ENCODE results near the gene ERV3-1. TPM values are rescaled to one million over a fixed set of nuclear protein-coding genes. Genes with fewer than 3 reads are reported as not detected.
A peak's percentile ranks its signal among the peaks of the same experiment; 100 is the strongest.
"Not testable (repeated sequence)": the region's sequence is repeated elsewhere in the genome, so short reads cannot be mapped to it uniquely, and the experiment has no call there.

Gene ERV3-1
- total RNA-seq: 10 to 100 TPM; 12.5 to 14.8 TPM

GRCh38 chr7:65006094-65006992, at the start of gene ERV3-1:
Gene ERV3-1, minus strand, starts transcription at chr7:65006687. Its CDS starts 13,661 bp downstream, at chr7:64993026.
- ChIA-PET POLR2A (interaction anchor here (0.6 to 2.7 kb wide), 13 partner anchors 23 to 693 kb away, joined by 3 to 21 read pairs (median 6); partner anchors contain the start of genes ZNF107, ZNF138, ZNF273 and ZNF680), CTCF (interaction anchor here (0.9 to 1.2 kb wide), 2 partner anchors 118 to 301 kb away, joined by 3 to 5 read pairs; no protein-coding TSS in a partner anchor)
- Mint-ChIP-seq H3K4me3 (peak within 1 kb of the TSS; percentile 93), H3K27ac (peak within 1 kb of the TSS; percentile 93), H3K9me3 (ENCODE audit: insufficient read depth) (peaks cover 30% of the 10 kb centered on the region), H3K27me3 (ENCODE audit: low read depth) (no peaks in the 10 kb centered on the region), H3K36me3 (ENCODE audit: low read depth) (peaks cover 50% of the 10 kb centered on the region), H3K4me1 (ENCODE audit: low read depth) (peaks cover 27% of the 10 kb centered on the region)
- DNase-seq (peak; percentile 97), ATAC-seq (peak; percentile 100)

- DNase-seq; H3K4me1 Mint-ChIP-seq (ENCODE audit: low read depth); H3K27ac Mint-ChIP-seq; H3K4me3 Mint-ChIP-seq; ATAC-seq; CTCF ChIA-PET; H3K27me3 Mint-ChIP-seq (ENCODE audit: low read depth); POLR2A ChIA-PET; H3K9me3 Mint-ChIP-seq (ENCODE audit: insufficient read depth): not testable (repeated sequence)
- peaks cover 38% of the 10 kb centered on the region for H3K36me3 Mint-ChIP-seq (ENCODE audit: low read depth)
These were observed 49.3 kb upstream of the ERV3-1 start for GRCh38 chr7:65055786-65056185.

GRCh38 chr7:65054466-65054994, 48.0 kb upstream of the ERV3-1 start:
- DNase-seq; H3K27ac Mint-ChIP-seq; ATAC-seq; POLR2A ChIA-PET; H3K4me1 Mint-ChIP-seq (ENCODE audit: low read depth); CTCF ChIA-PET; H3K4me3 Mint-ChIP-seq; H3K27me3 Mint-ChIP-seq (ENCODE audit: low read depth): not testable (repeated sequence)
- H3K36me3 Mint-ChIP-seq (ENCODE audit: low read depth): peaks cover 41% of the 10 kb centered on the region
- peaks cover 11% of the 10 kb centered on the region for H3K9me3 Mint-ChIP-seq (ENCODE audit: insufficient read depth)

- H3K27ac Mint-ChIP-seq; DNase-seq; H3K4me3 Mint-ChIP-seq; H3K4me1 Mint-ChIP-seq (ENCODE audit: low read depth); ATAC-seq; H3K27me3 Mint-ChIP-seq (ENCODE audit: low read depth); POLR2A ChIA-PET; CTCF ChIA-PET: not testable (repeated sequence)
- H3K9me3 Mint-ChIP-seq (ENCODE audit: insufficient read depth): peaks cover 11% of the 10 kb centered on the region
- H3K36me3 Mint-ChIP-seq (ENCODE audit: low read depth): peaks cover 30% of the 10 kb centered on the region
These were observed 45.2 kb upstream of the ERV3-1 start for GRCh38 chr7:65051654-65052053.

GRCh38 chr7:65051139-65051538, 44.7 kb upstream of the ERV3-1 start:
- DNase-seq; H3K27ac Mint-ChIP-seq; H3K27me3 Mint-ChIP-seq (ENCODE audit: low read depth); POLR2A ChIA-PET; CTCF ChIA-PET; H3K4me1 Mint-ChIP-seq (ENCODE audit: low read depth); H3K4me3 Mint-ChIP-seq; ATAC-seq: not testable (repeated sequence)
- peaks cover 11% of the 10 kb centered on the region for H3K9me3 Mint-ChIP-seq (ENCODE audit: insufficient read depth)
- peaks cover 26% of the 10 kb centered on the region for H3K36me3 Mint-ChIP-seq (ENCODE audit: low read depth)

- ATAC-seq; H3K27me3 Mint-ChIP-seq (ENCODE audit: low read depth); H3K4me1 Mint-ChIP-seq (ENCODE audit: low read depth); POLR2A ChIA-PET; DNase-seq; H3K4me3 Mint-ChIP-seq; CTCF ChIA-PET; H3K9me3 Mint-ChIP-seq (ENCODE audit: insufficient read depth); H3K27ac Mint-ChIP-seq: not testable (repeated sequence)
- peaks cover 20% of the 10 kb centered on the region for H3K36me3 Mint-ChIP-seq (ENCODE audit: low read depth)
These were observed 39.8 kb upstream of the ERV3-1 start for GRCh38 chr7:65046329-65046728.

GRCh38 chr7:65045589-65045988, 39.1 kb upstream of the ERV3-1 start:
- H3K27me3 Mint-ChIP-seq (ENCODE audit: low read depth); ATAC-seq; DNase-seq; H3K4me1 Mint-ChIP-seq (ENCODE audit: low read depth); POLR2A ChIA-PET; CTCF ChIA-PET; H3K4me3 Mint-ChIP-seq; H3K27ac Mint-ChIP-seq; H3K9me3 Mint-ChIP-seq (ENCODE audit: insufficient read depth): not testable (repeated sequence)
- H3K36me3 Mint-ChIP-seq (ENCODE audit: low read depth): peaks cover 14% of the 10 kb centered on the region

GRCh38 chr7:65038767-65039166, 32.3 kb upstream of the ERV3-1 start:
- DNase-seq: peak; percentile 33
- H3K27me3 Mint-ChIP-seq (ENCODE audit: low read depth); CTCF ChIA-PET; H3K36me3 Mint-ChIP-seq (ENCODE audit: low read depth); H3K9me3 Mint-ChIP-seq (ENCODE audit: insufficient read depth): not testable (repeated sequence)
- H3K4me1 Mint-ChIP-seq (ENCODE audit: low read depth): peaks cover 17% of the 10 kb centered on the region
- POLR2A ChIA-PET: interaction anchor here (1.1 to 2.5 kb wide), 3 partner anchors 32 to 335 kb away, joined by 3 to 20 read pairs (median 4); partner anchors contain the start of genes ERV3-1, ZNF273 and ZNF92
- peak overlapping the region; percentile 80 for H3K4me3 Mint-ChIP-seq
- peak; percentile 28 for ATAC-seq
- peak overlapping the region; percentile 77 for H3K27ac Mint-ChIP-seq

- Mint-ChIP-seq H3K27ac (peak overlapping the region; percentile 87), H3K4me3 (peak overlapping the region; percentile 71), H3K27me3 (ENCODE audit: low read depth) (no peaks in the 10 kb centered on the region), H3K36me3 (ENCODE audit: low read depth) (peaks cover 6% of the 10 kb centered on the region), H3K9me3 (ENCODE audit: insufficient read depth) (no peaks in the 10 kb centered on the region), H3K4me1 (ENCODE audit: low read depth) (peaks cover 17% of the 10 kb centered on the region)
- DNase-seq (peak; percentile 92), ATAC-seq (peak; percentile 91)
- ChIA-PET POLR2A (interaction anchor here (0.7 to 2.5 kb wide), 6 partner anchors 32 to 694 kb away, joined by 3 to 20 read pairs (median 4); partner anchors contain the start of genes ERV3-1, ZNF273 and ZNF92), CTCF (no interaction called here)
These were observed 31.5 kb upstream of the ERV3-1 start for GRCh38 chr7:65037740-65038688.

- ATAC-seq; H3K27me3 Mint-ChIP-seq (ENCODE audit: low read depth); H3K27ac Mint-ChIP-seq; DNase-seq; H3K36me3 Mint-ChIP-seq (ENCODE audit: low read depth); H3K4me3 Mint-ChIP-seq; H3K9me3 Mint-ChIP-seq (ENCODE audit: insufficient read depth); CTCF ChIA-PET: not testable (repeated sequence)
- H3K4me1 Mint-ChIP-seq (ENCODE audit: low read depth): peaks cover 17% of the 10 kb centered on the region
- POLR2A ChIA-PET: interaction anchor here (2.5 kb wide), 1 partner anchor 30 kb away, joined by 20 read pairs; the partner anchor contains the start of gene ERV3-1
These were observed 30.0 kb upstream of the ERV3-1 start for GRCh38 chr7:65036526-65036925.

GRCh38 chr7:65035469-65035868, 29.0 kb upstream of the ERV3-1 start:
- peaks cover 17% of the 10 kb centered on the region for H3K4me1 Mint-ChIP-seq (ENCODE audit: low read depth)
- H3K36me3 Mint-ChIP-seq (ENCODE audit: low read depth); H3K27ac Mint-ChIP-seq; CTCF ChIA-PET; DNase-seq; H3K4me3 Mint-ChIP-seq; H3K9me3 Mint-ChIP-seq (ENCODE audit: insufficient read depth); ATAC-seq; POLR2A ChIA-PET; H3K27me3 Mint-ChIP-seq (ENCODE audit: low read depth): not testable (repeated sequence)
